ENCODE data around the gene SNAP23.

- TF ChIP-seq CTCF (conservative IDR thresholded peaks at IDR 0.05; ENCODE audit: low read depth in 2 of 2): no peak
- no peak for TF ChIP-seq EZH2phosphoT487 (IDR thresholded peaks at IDR 0.05; ENCODE audit: unreplicated experiment)
- TF ChIP-seq EZH2 (IDR thresholded peaks at IDR 0.05; ENCODE audit: low read depth, unreplicated experiment): no peak
- no peak for TF ChIP-seq POLR2AphosphoS5 (IDR thresholded peaks at IDR 0.05; ENCODE audit: low read depth)
- TF ChIP-seq REST (IDR thresholded peaks at IDR 0.05; ENCODE audit: unreplicated experiment): no peak
- TF ChIP-seq JUNB (IDR thresholded peaks at IDR 0.05; ENCODE audit: unreplicated experiment): no peak
- TF ChIP-seq ETS1 (IDR thresholded peaks at IDR 0.05): no peak
- TF ChIP-seq CREB1 (CRISPR knock-in tag; IDR thresholded peaks at IDR 0.05; ENCODE audit: low read depth): no peak
- TF ChIP-seq ZNF114 (CRISPR knock-in tag; IDR thresholded peaks at IDR 0.05): no peak
- no peak for TF ChIP-seq STAT1 (IDR thresholded peaks at IDR 0.05; ENCODE audit: unreplicated experiment)
- TF ChIP-seq ZNF331 (CRISPR knock-in tag; IDR thresholded peaks at IDR 0.05; ENCODE audit: low read depth): no peak
Observed at GRCh38 chr15:42491539-42492225, 3.8 kb upstream of the SNAP23 start.

Measured in GM23338 (cell line).